Smooth muscle cell (in vitro differentiated cells): ENCODE results near the gene AMH. TPM values are rescaled to one million over a fixed set of nuclear protein-coding genes. Genes with fewer than 3 reads are reported as not detected.

Experiments used
- DNase-seq: peaks from one replicate; lab custom pipeline; 2025; ENCODE audit not compliant: unreplicated experiment; lab: John Stamatoyannopoulos, UW
- H2AFZ ChIP-seq: fragments of 200-600 bp; sonication (generic); 2 replicates; pipeline ENCODE4 v1.6.0; 2016; ENCODE audit warnings: antibody characterized with exemption, low read depth, mild to moderate bottlenecking
- H3F3A ChIP-seq: fragments of 200-600 bp; sonication (generic); 2 replicates; pipeline ENCODE4 v1.6.0; 2017; ENCODE audit warnings: antibody characterized with exemption, low read depth
- H3K27ac ChIP-seq: fragments of 200-600 bp; sonication (generic); 2 replicates; pipeline ENCODE4 v1.5.1; 2016; ENCODE audit warnings: low read depth, mild to moderate bottlenecking
- H3K27me3 ChIP-seq: fragments of 200-600 bp; sonication (generic); 2 replicates; pipeline ENCODE4 v1.6.1; 2016; ENCODE audit warnings: low read depth, mild to moderate bottlenecking
- H3K36me3 ChIP-seq: fragments of 200-600 bp; sonication (generic); 2 replicates; pipeline ENCODE4 v1.5.1; 2016; ENCODE audit warnings: low read depth
- H3K4me1 ChIP-seq: fragments of 200-600 bp; sonication (generic); 2 replicates; pipeline ENCODE4 v1.5.1; 2016; ENCODE audit warnings: low read depth
- H3K4me2 ChIP-seq: fragments of 200-600 bp; sonication (generic); 2 replicates; pipeline ENCODE4 v1.6.0; 2016; ENCODE audit warnings: mild to moderate bottlenecking
- H3K4me3 ChIP-seq: fragments of 200-600 bp; sonication (generic); 2 replicates; pipeline ENCODE4 v1.5.1; 2016; ENCODE audit warnings: mild to moderate bottlenecking
- H3K79me2 ChIP-seq: fragments of 200-600 bp; sonication (generic); 2 replicates; pipeline ENCODE4 v1.6.0; 2016; ENCODE audit warnings: low read depth, mild to moderate bottlenecking
- H3K9ac ChIP-seq: fragments of 200-600 bp; sonication (generic); 2 replicates; pipeline ENCODE4 v1.6.0; 2016; ENCODE audit warnings: low read depth
- H3K9me3 ChIP-seq: fragments of 200-600 bp; sonication (generic); replicated peaks from 2 replicates; pipeline ENCODE4 v1.5.1; 2016; ENCODE audit warnings: low read depth
- H4K20me1 ChIP-seq: fragments of 200-600 bp; sonication (generic); 2 replicates; pipeline ENCODE4 v1.6.0; 2016; ENCODE audit warnings: low read depth
- CTCF ChIP-seq: fragments of 200-600 bp; sonication (generic); IDR thresholded peaks from 2 replicates; pipeline ENCODE4 v1.5.1; 2017; ENCODE audit warnings: borderline replicate concordance, mild to moderate bottlenecking, antibody characterized with exemption; ENCODE audit not compliant: insufficient read depth, poor library complexity, severe bottlenecking
- WGBS: methylation state at CpG from one replicate; pipeline ENCODE4 v1.1.7; 2016; ENCODE audit warnings: low lambda C conversion rate; 5-methylcytosine and 5-hydroxymethylcytosine counted together
- polyA plus RNA-seq: library from polyadenylated mRNA; unstranded; fragments of >200 nt; fragmentation: Nextera tagmentation; extraction: Ambion mirVana; gene quantifications from 2 replicates; pipeline ENCODE4 v1.2.1, GENCODE V29; 2016
- total RNA-seq: library from RNA; depleted of rRNA; stranded (reverse); fragments of >200 nt; gene quantifications from 2 replicates; pipeline ENCODE4 v1.2.3, GENCODE V29; 2014

The AMH gene
- total and polyA plus RNA-seq, 2 experiments from 2014 or later, result 2.9 to 12.6 TPM

- no peaks in the 10 kb centered on the region for H3K27me3 ChIP-seq
- H3K79me2 ChIP-seq, result peaks cover 36% of the 10 kb centered on the region
- H3K9ac ChIP-seq, result no peak overlapping the region
- DNase-seq, result no peak
- peaks cover 79% of the 10 kb centered on the region for H4K20me1 ChIP-seq
- no peaks in the 10 kb centered on the region for H3K9me3 ChIP-seq
- H3K36me3 ChIP-seq, result no peaks in the 10 kb centered on the region
- 97% methylated on average over 28 of the region's 28 CpGs for WGBS
- peaks cover 23% of the 10 kb centered on the region for H3F3A ChIP-seq
- H3K4me1 ChIP-seq, result peaks cover 19% of the 10 kb centered on the region
- no peak overlapping the region for H3K27ac ChIP-seq
- H3K4me2 ChIP-seq, result no peak overlapping the region
- TF ChIP-seq CTCF, result no peak
- H2AFZ ChIP-seq, result no peak overlapping the region
- H3K4me3 ChIP-seq, result no peak overlapping the region
Measured at GRCh38 chr19:2276429-2276986, 27.4 kb downstream of the AMH start.

DNA sequence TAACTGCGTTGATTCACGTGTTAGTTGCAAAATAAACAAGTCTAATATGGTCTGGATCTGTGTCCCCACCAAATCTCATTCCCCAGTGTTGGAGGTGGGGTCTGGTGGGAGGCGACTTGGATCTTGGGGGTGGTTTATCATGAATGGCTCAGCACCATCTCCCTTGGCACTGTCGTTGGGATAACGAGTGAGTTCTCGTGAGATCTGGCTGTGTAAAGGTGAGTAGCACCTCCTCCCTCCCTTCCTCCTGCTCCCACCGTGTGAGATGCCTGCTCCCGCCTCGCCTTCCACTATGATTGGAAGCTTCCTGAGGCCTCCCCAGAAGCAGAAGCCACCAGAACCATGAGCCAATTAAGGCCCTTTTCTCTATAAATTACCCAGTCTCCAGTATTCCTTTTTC is 28.0 kb downstream of the AMH start:
- Histone ChIP-seq H3K4me1 (peaks cover 15% of the 10 kb centered on the region), H3F3A (peaks cover 17% of the 10 kb centered on the region), H3K4me3 (no peak overlapping the region), H3K27ac (no peak overlapping the region), H3K36me3 (no peaks in the 10 kb centered on the region), H3K9me3 (no peaks in the 10 kb centered on the region), H2AFZ (no peak overlapping the region), H3K4me2 (no peak overlapping the region), H3K9ac (no peak overlapping the region), H3K79me2 (peaks cover 29% of the 10 kb centered on the region), H4K20me1 (peaks cover 79% of the 10 kb centered on the region), H3K27me3 (no peaks in the 10 kb centered on the region)
- DNase-seq, result no peak
- WGBS, result 89% methylated on average over 9 of the region's 9 CpGs
- no peak for TF ChIP-seq CTCF

GRCh38 chr19:2278459-2279158 is 29.5 kb downstream of the AMH start:
- Histone ChIP-seq H3K4me2 (no peak overlapping the region), H3K9me3 (no peaks in the 10 kb centered on the region), H3K9ac (no peak overlapping the region), H3K4me1 (peaks cover under 1% of the 10 kb centered on the region), H3K79me2 (peaks cover 15% of the 10 kb centered on the region), H3K27me3 (no peaks in the 10 kb centered on the region), H3F3A (peaks cover 4% of the 10 kb centered on the region), H4K20me1 (peaks cover 65% of the 10 kb centered on the region), H3K36me3 (no peaks in the 10 kb centered on the region), H3K4me3 (no peak overlapping the region), H2AFZ (no peak overlapping the region), H3K27ac (no peak overlapping the region)
- no peak for TF ChIP-seq CTCF
- no peak for DNase-seq
- 94% methylated on average over 33 of the region's 33 CpGs for WGBS
